Left lung (tissue), 10 donors: Measurements from ENCODE around the gene LTBP1. TPM values are rescaled to one million over a fixed set of nuclear protein-coding genes. Genes with fewer than 3 reads are reported as not detected.
"Not testable (repeated sequence)": the region's sequence is repeated elsewhere in the genome, so short reads cannot be mapped to it uniquely, and the experiment has no call there.

Source experiments
- ATAC-seq: fragments of 200-7000 bp; cut with Tn5 transposase; one replicate; pipeline ENCODE4 v1.9.1; 2020; ENCODE audit warnings: moderate library complexity
- DNase-seq, 4 donors: peaks; one replicate each; pipeline ENCODE4 v3.0.0-alpha.2; 2013 to 2020
- H3K27ac ChIP-seq, 2 donors: fragments of 200-600 bp; sonication (generic) in 1 of 2; one replicate each; pipeline versions ENCODE4 v1.5.0 to v1.8.0; 2020 to 2021
- H3K27me3 ChIP-seq, 2 donors: fragments of 200-600 bp; sonication (generic) in 1 of 2; one replicate each; pipeline versions ENCODE4 v1.5.0 to v1.8.0; 2020 to 2021
- H3K36me3 ChIP-seq, 2 donors: fragments of 200-600 bp; sonication (generic) in 1 of 2; one replicate each; pipeline versions ENCODE4 v1.5.0 to v1.8.0; 2020 to 2021
- H3K4me1 ChIP-seq, 2 donors: fragments of 200-600 bp; one replicate each; pipeline ENCODE4 v1.8.0; 2021
- H3K4me3 ChIP-seq, 2 donors: fragments of 200-600 bp; sonication (generic) in 1 of 2; one replicate each; pipeline versions ENCODE4 v1.5.0 to v1.8.0; 2020 to 2021; ENCODE audit warnings: mild to moderate bottlenecking in 1 of 2
- H3K9me3 ChIP-seq, 2 donors: fragments of 200-600 bp; sonication (generic) in 1 of 2; one replicate each; pipeline versions ENCODE4 v1.5.0 to v1.8.0; 2020 to 2021
- intact Hi-C, 2 donors: fragments of 100-400 bp; cut with DNase I; formaldehyde crosslinking; loops; one replicate each; pipeline versions ENCODE4 v1.11.2 to v1.14.2; 2022
- polyA plus RNA-seq, 6 donors: library from polyadenylated mRNA; unstranded; fragments of 120-200 nt; gene quantifications; one replicate each; pipeline ENCODE4 v1.2.1, GENCODE V29; 2013; ENCODE audit not compliant: insufficient read length in 6 of 6
- total RNA-seq, 2 donors: library from RNA; stranded (reverse); fragmentation: NEBNext Ultra II Directional; extraction: Animal tissue kit (Norgen Biotek cat#: 25700); gene quantifications; one replicate each; pipeline ENCODE4 v1.2.1, GENCODE V29; 2021
- TF ChIP-seq, protein P1 (sequence below), 2 donors: fragments of 200-600 bp; sonication (generic) in 1 of 2; IDR thresholded peaks; one replicate each; pipeline versions ENCODE4 v1.5.0 to v1.8.0; 2021; ENCODE audit warnings: antibody characterized with exemption in 2 of 2
- donor health status: DM: no; HTN: yes; CAD: no.
- donor health status: DM: no; HTN: no; CAD: no.

The LTBP1 gene
- total and polyA plus RNA-seq, 8 donors: 35.4 to 81.2 (median 50.9) TPM

DNA sequence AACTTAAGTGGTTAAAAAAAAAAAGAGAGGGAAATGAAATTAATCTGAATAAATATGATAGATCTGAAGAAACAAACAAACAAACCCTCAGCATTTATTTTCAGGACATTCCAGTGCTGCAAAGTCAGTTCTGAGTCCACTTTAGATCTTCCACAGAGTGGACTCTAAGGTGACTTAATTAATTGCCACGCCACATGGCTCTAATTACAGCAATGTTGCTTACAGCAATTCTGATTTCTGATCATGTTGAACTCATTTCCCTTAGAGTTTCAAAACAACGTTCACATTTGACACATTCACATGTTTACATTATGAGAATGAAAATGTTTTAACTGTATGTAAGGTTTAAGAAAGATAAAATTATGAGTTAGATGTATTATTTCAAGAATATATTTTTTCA is 491.1 kb downstream of the LTBP1 start:
- Histone ChIP-seq H3K4me3 (no peak overlapping the region), H3K27ac (peak overlapping the region; percentile 35 to 46), H3K36me3 (no peaks in the 10 kb centered on the region), H3K4me1 (no peaks in the 10 kb centered on the region), H3K27me3 (no peaks in the 10 kb centered on the region), H3K9me3 (no peaks in the 10 kb centered on the region)
- ATAC-seq (no peak), DNase-seq (no peak)
- intact Hi-C loops: no loop called here
- TF ChIP-seq, protein P1, sequence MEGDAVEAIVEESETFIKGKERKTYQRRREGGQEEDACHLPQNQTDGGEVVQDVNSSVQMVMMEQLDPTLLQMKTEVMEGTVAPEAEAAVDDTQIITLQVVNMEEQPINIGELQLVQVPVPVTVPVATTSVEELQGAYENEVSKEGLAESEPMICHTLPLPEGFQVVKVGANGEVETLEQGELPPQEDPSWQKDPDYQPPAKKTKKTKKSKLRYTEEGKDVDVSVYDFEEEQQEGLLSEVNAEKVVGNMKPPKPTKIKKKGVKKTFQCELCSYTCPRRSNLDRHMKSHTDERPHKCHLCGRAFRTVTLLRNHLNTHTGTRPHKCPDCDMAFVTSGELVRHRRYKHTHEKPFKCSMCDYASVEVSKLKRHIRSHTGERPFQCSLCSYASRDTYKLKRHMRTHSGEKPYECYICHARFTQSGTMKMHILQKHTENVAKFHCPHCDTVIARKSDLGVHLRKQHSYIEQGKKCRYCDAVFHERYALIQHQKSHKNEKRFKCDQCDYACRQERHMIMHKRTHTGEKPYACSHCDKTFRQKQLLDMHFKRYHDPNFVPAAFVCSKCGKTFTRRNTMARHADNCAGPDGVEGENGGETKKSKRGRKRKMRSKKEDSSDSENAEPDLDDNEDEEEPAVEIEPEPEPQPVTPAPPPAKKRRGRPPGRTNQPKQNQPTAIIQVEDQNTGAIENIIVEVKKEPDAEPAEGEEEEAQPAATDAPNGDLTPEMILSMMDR (IDR thresholded peaks at IDR 0.05): no peak

DNA sequence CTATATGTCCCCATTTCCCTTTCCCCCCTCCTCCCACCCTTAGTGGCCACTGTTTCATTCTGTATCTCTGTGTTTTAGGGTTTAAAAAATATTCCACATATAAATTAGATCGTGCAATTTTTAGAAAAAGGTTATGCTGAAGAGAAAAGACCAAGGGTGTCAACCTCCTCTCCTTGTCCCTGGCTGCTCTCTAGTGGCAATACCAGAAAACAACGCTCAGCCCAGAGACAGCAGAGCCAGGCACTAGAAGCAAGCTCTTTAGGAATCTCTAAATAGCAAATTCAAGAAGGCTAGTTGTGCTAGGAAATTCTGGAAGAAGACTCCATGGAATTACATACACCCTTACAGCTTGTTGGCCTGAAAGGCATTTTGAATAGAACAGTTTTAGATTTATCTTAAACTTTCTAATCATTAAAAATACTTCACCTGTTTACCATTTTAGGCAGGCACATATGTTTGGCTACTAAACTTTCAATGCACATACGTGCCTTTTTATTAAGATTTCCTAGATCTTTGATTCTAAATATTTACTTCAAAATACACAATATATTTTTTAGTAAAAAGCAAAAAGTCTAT is 494.6 kb downstream of the LTBP1 start:
- no peaks in the 10 kb centered on the region for H3K36me3 ChIP-seq
- ATAC-seq (peak; percentile 92), DNase-seq (peak in 3 of 4 donors; percentile 36 to 70 (median 42))
- H3K27me3 ChIP-seq: no peaks in the 10 kb centered on the region
- TF ChIP-seq, protein P1 (IDR thresholded peaks at IDR 0.05): peak; percentile 33 to 39
- no peaks in the 10 kb centered on the region for H3K4me1 ChIP-seq
- no peaks in the 10 kb centered on the region for H3K9me3 ChIP-seq
- no peak overlapping the region for H3K4me3 ChIP-seq
- no peak overlapping the region for H3K27ac ChIP-seq
- intact Hi-C loops: no loop called here

DNA sequence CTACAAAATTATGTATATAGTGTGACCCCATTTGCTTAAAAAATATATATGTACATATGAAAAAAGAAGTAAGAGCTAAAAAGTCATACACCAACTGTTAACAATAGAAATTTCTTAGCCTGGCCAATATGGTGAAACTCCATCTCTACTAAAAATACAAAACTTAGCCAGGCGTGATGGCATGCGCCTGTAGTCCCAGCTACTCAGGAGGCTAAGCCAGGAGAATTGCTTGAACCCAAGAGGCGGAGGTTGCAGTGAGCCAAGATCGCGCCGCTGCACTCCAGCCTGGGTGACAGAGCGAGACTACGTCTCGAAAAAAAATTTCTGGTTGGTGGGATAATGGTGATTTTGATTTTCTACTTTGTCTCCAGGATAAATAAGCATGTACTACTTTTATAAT is 495.3 kb downstream of the LTBP1 start:
- intact Hi-C loops, H3K36me3 ChIP-seq, DNase-seq, H3K4me1 ChIP-seq, H3K27me3 ChIP-seq, H3K4me3 ChIP-seq, H3K27ac ChIP-seq, H3K9me3 ChIP-seq, ATAC-seq: not testable (repeated sequence)

DNA sequence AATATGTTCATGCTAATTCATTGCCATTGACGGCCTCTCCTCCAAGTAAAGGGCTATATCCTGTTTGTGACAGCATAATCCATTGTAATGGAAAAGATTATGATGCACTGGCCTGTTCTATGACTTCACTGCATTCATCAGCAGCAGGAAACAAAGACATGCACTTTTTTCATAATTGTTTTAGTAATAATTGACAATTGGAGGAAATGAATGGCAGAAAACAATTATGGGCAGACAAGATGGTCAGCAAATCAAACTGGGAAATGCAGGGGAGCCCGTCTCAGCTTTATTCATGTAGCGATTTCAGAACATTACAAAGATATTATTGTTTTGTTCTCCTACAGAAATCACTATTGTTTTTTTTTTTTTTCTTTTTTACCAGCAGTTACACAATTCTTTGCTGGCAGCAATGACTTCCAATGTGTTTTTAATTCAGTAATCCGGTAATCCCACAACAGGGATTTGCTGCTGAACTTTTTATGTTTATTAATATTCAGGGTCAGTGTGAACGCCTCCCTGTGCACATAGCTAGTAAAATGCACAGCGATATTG is 495.9 kb downstream of the LTBP1 start:
- intact Hi-C loops: no loop called here

DNA sequence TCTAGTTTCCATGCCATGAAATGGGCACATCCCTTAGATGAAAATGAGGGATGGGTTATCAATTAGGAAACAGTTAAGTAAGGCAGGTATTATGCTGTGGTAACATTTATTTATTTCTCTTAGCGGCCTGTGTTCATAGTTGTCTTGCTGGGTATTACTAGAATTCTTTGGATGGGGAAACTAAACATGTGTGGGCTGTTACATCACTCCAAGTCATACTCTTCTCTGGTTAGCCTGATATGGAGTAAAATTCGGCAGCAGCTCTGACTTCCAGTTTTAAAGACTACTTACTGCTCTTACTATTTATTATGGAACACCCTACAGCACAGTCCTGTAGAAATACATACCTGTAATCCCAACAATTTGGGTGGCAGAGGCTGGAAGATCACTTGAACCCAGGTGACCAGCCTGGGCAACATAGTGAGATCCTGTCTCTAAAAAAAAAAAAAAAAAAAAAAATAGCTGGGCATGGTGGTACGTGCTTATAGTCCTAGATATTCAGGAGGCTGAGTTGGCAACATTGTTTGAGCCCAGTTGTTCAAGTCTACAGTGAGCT is 496.6 kb downstream of the LTBP1 start:
- no peaks in the 10 kb centered on the region for H3K36me3 ChIP-seq
- intact Hi-C loops: no loop called here
- H3K27ac ChIP-seq: peak overlapping the region in 1 of 2 donors; percentile 33
- H3K27me3 ChIP-seq: no peaks in the 10 kb centered on the region
- ATAC-seq (no peak), DNase-seq (no peak)
- H3K9me3 ChIP-seq: no peaks in the 10 kb centered on the region
- TF ChIP-seq, protein P1 (IDR thresholded peaks at IDR 0.05): no peak
- H3K4me3 ChIP-seq: no peak overlapping the region
- H3K4me1 ChIP-seq: no peaks in the 10 kb centered on the region

More for the DNA sequence above, 495.9 kb downstream of the LTBP1 start:
- H3K27ac ChIP-seq: peak overlapping the region in 1 of 2 donors; percentile 33
- H3K4me3 ChIP-seq: no peak overlapping the region
- H3K4me1 ChIP-seq: no peaks in the 10 kb centered on the region
- no peak for ATAC-seq
- H3K36me3 ChIP-seq: no peaks in the 10 kb centered on the region
- H3K27me3 ChIP-seq: no peaks in the 10 kb centered on the region
- no peaks in the 10 kb centered on the region for H3K9me3 ChIP-seq
- TF ChIP-seq, protein P1 (IDR thresholded peaks at IDR 0.05): no peak
- DNase-seq: no peak
